Right cardiac atrium (tissue), 5 donors: Measurements from ENCODE around the gene DNMT3A. TPM values are rescaled to one million over a fixed set of nuclear protein-coding genes. Genes with fewer than 3 reads are reported as not detected.

ENCODE experiments used
- ATAC-seq, 2 donors: fragments of 200-7000 bp; cut with Tn5 transposase; one replicate each; pipeline versions ENCODE4 v1.8.0 to v1.9.1; 2020; ENCODE audit warnings: moderate library complexity in 2 of 2, mild to moderate bottlenecking in 1 of 2
- DNase-seq, 3 donors: peaks; one replicate each; pipeline ENCODE4 v3.0.0-alpha.2; 2020
- H3K27ac ChIP-seq: one replicate; pipeline ENCODE4 v1.5.1; 2013; ENCODE audit warnings: mild to moderate bottlenecking, low read length, control low read depth, moderate library complexity
- H3K27me3 ChIP-seq: one replicate; pipeline ENCODE4 v1.6.1; 2013; ENCODE audit not compliant: control insufficient read depth, insufficient read depth
- H3K4me1 ChIP-seq: one replicate; pipeline ENCODE4 v1.6.1; 2013; ENCODE audit warnings: low read length; ENCODE audit not compliant: control insufficient read depth, insufficient read depth
- H3K4me3 ChIP-seq: one replicate; pipeline ENCODE4 v1.5.1; 2013; ENCODE audit warnings: low read length, control low read depth
- H3K9me3 ChIP-seq: one replicate; pipeline ENCODE4 v1.6.1; 2013; ENCODE audit warnings: low read length; ENCODE audit not compliant: control insufficient read depth
- WGBS: extraction: QIAGEN DNeasy Blood & Tissue Kit; methylation state at CpG from one replicate; pipeline ENCODE4 v1.1.7; 2013; 5-methylcytosine and 5-hydroxymethylcytosine counted together
- intact Hi-C, 4 donors: fragments of 100-400 bp; cut with DNase I; formaldehyde crosslinking; loops; one replicate each; pipeline versions ENCODE4 v1.11.0 to v1.14.0; 2022 to 2023
- polyA plus RNA-seq: library from polyadenylated mRNA; stranded (reverse); fragments of 200-250 nt; gene quantifications from one replicate; pipeline ENCODE4 v1.2.3, GENCODE V29; 2013
- total RNA-seq, 4 donors: library from RNA; stranded (reverse); fragmentation: NEBNext Ultra II Directional; extraction: Animal tissue kit (Norgen Biotek cat#: 25700); gene quantifications; one replicate each; pipeline ENCODE4 v1.2.1, GENCODE V29; 2021
- donor health status: healthy with polysubstance abuse.
- donor health status: DM: no; HTN: yes; CAD: no.
- donor health status: DM: no; HTN: no; CAD: no.
- donor health status: DM: no; HTN: yes; CAD: no; lungs with severe emphysema.
- donor health status: DM: yes; HTN: yes; CAD: no.

DNMT3A gene
- total and polyA plus RNA-seq, 5 donors = 9.9 to 22.9 (median 20.2) TPM

GRCh38 chr2:25265802-25266201, 75.9 kb downstream of the DNMT3A start:
- WGBS = 98% methylated on average over 2 of the region's 2 CpGs
- Histone ChIP-seq H3K4me3 (no peak overlapping the region), H3K9me3 (no peaks in the 10 kb centered on the region), H3K27me3 (no peaks in the 10 kb centered on the region), H3K27ac (no peak overlapping the region), H3K4me1 (peaks cover 2% of the 10 kb centered on the region)
- intact Hi-C loops = no loop called here
- ATAC-seq (no peak), DNase-seq (peak in 2 of 3 donors; percentile 18 to 58)

DNA sequence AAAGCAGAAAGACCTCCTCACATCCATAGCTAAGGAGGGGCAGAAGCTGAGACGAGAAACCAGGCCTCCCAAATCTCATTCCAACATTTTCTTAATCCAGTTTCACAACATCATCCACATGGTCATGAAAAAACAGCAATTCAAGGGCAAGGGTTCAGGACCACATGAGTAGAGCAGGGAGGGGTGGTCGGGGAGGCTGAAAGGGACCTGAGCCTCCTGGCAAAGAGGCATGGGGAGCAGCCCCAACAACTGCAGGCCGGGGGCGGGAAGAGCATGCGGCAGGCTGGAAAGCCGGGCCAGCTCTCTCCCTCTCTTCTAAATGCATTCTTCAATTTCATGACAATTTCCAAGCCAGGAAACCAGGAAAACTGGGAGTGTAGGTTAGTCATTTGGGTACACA, 76.7 kb downstream of the DNMT3A start:
- no peaks in the 10 kb centered on the region for H3K27me3 ChIP-seq
- H3K27ac ChIP-seq = no peak overlapping the region
- no peak overlapping the region for H3K4me3 ChIP-seq
- no peaks in the 10 kb centered on the region for H3K9me3 ChIP-seq
- intact Hi-C loops = no loop called here
- WGBS = 85% methylated on average over 6 of the region's 6 CpGs
- peaks cover 2% of the 10 kb centered on the region for H3K4me1 ChIP-seq
- DNase-seq (peak in 2 of 3 donors; percentile 11 to 44), ATAC-seq (no peak)

- no peak for ATAC-seq
These were observed 79.4 kb downstream of the DNMT3A start for GRCh38 chr2:25262288-25262687.

GRCh38 chr2:25259737-25260124, 82.0 kb downstream of the DNMT3A start:
- H3K27me3 ChIP-seq = no peaks in the 10 kb centered on the region
- ATAC-seq = no peak
- H3K9me3 ChIP-seq = no peaks in the 10 kb centered on the region
- H3K4me1 ChIP-seq = peaks cover 8% of the 10 kb centered on the region
- DNase-seq = peak in 1 of 3 donors; percentile 29
- H3K4me3 ChIP-seq = no peak overlapping the region
- H3K27ac ChIP-seq = no peak overlapping the region
- intact Hi-C loops = no loop called here
- 79% methylated on average over 7 of the region's 7 CpGs for WGBS

More at GRCh38 chr2:25262288-25262687, 79.4 kb downstream of the DNMT3A start:
- 65% methylated on average over 1 of the region's 1 CpG for WGBS
- Histone ChIP-seq H3K9me3 (no peaks in the 10 kb centered on the region), H3K4me1 (peaks cover 3% of the 10 kb centered on the region), H3K27ac (no peak overlapping the region), H3K27me3 (no peaks in the 10 kb centered on the region), H3K4me3 (no peak overlapping the region)
- peak in 1 of 3 donors; percentile 1 for DNase-seq
- intact Hi-C loops = no loop called here

DNA sequence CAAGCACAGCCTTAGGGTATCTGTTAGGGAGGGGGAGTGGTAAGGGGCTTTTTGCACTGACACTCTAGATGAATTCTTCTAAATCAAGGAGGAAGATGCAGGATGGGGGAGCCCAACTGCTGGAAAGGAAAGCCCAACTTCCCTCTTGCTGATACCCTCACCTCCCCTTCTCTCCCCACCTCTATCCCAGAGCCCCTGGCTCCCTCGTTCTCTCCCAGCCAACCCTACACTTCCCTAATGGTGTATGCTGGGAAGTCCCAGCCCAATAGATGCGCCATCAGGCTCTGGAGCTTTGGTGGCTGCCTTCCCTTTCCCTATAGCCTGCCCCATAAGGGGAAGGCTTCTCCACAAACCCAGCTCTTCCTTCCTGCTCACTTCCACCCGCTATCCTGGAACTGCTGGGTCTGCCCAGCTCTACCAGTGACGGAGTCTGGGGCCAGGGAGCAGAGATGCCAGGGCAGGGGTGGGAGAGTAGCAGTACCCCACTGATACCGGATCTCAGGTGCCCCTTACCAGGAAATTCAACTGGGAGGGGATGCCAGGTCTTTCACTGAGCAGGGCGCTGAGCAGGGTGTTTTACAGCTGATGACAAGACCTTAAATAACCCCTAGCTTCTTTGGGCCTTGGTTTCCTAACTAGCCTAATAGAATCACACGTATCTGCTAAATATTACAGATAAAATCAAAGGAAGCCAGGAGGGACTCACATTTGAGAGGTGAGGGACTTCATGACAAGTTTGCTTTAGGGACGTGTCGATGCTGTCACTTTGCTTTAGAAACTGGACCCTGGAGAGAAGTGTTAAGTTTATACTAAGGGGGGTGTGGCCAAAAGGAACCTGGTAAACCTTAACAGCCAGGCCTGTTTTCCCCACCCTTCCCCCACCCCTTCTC, 82.6 kb downstream of the DNMT3A start:
- Histone ChIP-seq H3K27ac (no peak overlapping the region), H3K4me3 (no peak overlapping the region), H3K9me3 (no peaks in the 10 kb centered on the region), H3K4me1 (peaks cover 8% of the 10 kb centered on the region), H3K27me3 (no peaks in the 10 kb centered on the region)
- no peak for ATAC-seq
- intact Hi-C loops = no loop called here
- peak in 2 of 3 donors; percentile 3 to 20 for DNase-seq
- 76% methylated on average over 9 of the region's 9 CpGs for WGBS

DNA sequence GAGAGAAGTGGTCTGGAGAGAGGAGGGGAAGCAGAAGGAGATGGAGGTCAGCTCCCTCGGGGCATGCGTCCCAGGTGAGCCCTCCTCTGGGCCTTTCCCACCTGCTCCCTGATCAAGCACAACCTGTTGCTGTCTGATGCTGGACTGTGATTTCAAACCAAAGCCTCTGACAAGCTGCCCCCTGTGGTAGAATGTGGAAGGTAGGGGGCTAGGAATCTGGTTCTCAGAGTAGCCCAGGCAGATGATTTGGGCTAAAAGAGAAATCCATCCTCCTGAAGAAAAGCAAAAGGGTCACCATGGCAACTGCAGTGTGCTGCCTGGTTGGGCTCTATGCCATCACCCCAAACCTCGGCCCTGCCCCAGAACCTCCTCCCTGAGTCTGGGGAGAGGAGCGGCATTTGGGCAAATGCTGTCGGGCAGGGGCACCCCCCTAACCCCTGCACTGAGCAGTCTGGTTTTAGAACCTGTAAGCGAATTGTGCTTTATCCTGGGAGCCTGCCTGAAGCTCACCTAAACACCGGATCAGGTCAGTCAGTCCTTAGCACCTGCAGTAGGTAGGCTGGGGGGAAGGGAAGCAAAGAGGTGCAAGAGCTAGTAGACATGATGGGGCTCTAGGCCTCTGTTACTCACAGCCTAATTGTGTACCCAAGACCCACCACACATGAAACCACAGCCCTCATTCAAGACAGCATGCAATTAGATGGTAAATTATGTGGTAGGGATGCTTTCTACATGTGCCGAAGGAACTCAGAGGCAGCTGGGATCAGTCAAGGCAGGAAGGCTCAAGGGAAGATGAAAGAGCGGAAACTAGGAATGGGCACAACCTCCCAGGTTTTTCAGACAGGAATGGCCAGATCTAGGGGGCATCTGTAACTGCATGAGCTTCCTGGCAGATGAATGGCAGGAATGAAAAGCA, 83.5 kb downstream of the DNMT3A start:
- Histone ChIP-seq H3K27me3 (no peaks in the 10 kb centered on the region), H3K4me1 (peaks cover 7% of the 10 kb centered on the region), H3K9me3 (no peaks in the 10 kb centered on the region), H3K4me3 (no peak overlapping the region), H3K27ac (no peak overlapping the region)
- intact Hi-C loops = no loop called here
- 82% methylated on average over 9 of the region's 9 CpGs for WGBS
- DNase-seq (peak in 1 of 3 donors; percentile 13), ATAC-seq (no peak)

DNA sequence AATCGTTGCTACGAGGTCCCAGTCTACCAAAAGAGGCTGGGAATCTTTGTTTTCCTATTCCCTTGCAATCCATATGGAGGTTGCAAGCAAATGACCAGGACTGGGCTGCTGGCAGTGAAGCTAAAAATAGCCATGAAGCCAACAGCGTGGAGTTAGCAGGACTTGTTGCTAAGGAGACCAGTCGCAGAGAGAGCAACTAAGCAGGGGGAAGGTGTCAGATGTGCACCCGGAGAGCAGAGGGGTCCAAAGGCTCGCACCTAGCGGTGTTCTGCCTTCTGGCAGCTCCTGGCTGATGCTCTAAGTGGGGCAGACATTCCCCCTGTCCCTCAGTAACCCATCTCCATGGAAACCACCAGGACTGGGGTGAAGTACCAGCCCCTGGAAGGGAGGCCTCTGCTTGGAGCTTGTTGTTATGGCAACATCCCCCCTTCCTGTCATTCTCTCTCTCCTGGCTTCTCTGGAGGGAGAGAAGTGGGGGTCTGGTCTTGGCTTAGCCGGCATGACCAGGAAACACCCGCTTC, 84.6 kb downstream of the DNMT3A start:
- peak; percentile 51 to 69 for ATAC-seq
- peak overlapping the region; percentile 46 for H3K27ac ChIP-seq
- intact Hi-C loops = no loop called here
- H3K27me3 ChIP-seq = no peaks in the 10 kb centered on the region
- DNase-seq = peak in 2 of 3 donors; percentile 54 to 65
- peaks cover 7% of the 10 kb centered on the region for H3K4me1 ChIP-seq
- H3K4me3 ChIP-seq = no peak overlapping the region
- WGBS = 32% methylated on average over 9 of the region's 9 CpGs
- H3K9me3 ChIP-seq = no peaks in the 10 kb centered on the region

GRCh38 chr2:25256488-25256875, 85.2 kb downstream of the DNMT3A start:
- H3K9me3 ChIP-seq = no peaks in the 10 kb centered on the region
- intact Hi-C loops = no loop called here
- no peaks in the 10 kb centered on the region for H3K27me3 ChIP-seq
- peaks cover 7% of the 10 kb centered on the region for H3K4me1 ChIP-seq
- peak in 1 of 3 donors; percentile 16 for DNase-seq
- no peak overlapping the region for H3K4me3 ChIP-seq
- ATAC-seq = no peak
- 57% methylated on average over 2 of the region's 2 CpGs for WGBS
- peak overlapping the region; percentile 46 for H3K27ac ChIP-seq

DNA sequence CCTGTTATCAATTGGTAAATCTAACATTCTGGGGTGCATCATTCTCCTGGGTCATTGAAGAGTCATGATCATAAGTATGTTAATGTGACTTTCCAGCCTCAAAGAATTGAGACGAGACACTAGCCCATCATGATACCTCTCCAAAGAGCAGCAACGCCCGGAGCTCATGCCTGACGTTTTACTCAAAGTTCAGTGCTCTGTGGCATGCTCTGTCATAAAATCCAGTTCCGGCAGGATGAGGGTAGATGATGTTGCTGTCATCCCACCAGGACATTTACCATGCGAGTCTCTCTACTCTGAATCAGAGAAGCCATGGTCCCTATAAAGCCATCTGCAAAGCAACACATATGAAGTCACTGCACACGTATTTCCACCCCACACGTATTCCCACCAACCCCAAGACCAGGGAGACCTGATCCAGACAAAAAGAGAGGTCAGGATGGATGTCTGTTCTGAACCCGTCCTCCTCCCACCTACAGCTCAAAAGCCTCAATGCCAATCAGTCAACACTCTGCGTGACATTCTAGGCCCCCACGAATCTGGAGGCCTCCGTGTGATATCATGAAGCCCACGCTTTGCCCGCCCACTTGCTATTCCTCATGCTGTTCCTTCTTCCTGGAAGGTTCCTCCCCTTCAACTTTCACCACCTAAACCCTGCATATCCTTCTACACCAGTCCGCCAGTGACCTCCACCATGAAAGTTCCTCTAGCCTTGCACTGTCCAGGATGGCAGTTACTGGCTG, 85.8 kb downstream of the DNMT3A start:
- intact Hi-C loops = no loop called here
- WGBS = 90% methylated on average over 15 of the region's 15 CpGs
- ATAC-seq (no peak), DNase-seq (peak in 1 of 3 donors; percentile 4)
- Histone ChIP-seq H3K27me3 (no peaks in the 10 kb centered on the region), H3K4me3 (no peak overlapping the region), H3K4me1 (peaks cover 7% of the 10 kb centered on the region), H3K27ac (no peak overlapping the region), H3K9me3 (no peaks in the 10 kb centered on the region)

DNA sequence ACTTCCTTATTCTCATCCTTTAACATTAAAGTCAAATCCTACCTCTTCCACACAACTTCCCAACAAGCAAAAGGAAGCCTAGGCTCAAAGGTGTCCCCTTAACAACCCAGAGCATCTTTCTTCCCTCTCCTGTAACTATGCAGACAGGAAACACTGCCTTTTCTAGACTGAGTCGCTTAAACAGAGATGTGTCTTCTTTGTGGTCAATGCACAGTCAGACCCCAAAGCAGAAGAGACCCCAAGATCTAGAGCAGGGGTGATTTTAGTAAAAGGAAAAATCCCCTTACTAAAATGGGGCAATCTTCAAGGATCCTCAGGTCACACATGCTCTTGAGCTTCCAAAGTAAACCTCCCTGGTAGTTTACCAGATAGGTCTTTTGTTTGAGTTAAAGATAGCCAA, 86.8 kb downstream of the DNMT3A start:
- intact Hi-C loops = no loop called here
- Histone ChIP-seq H3K4me3 (no peak overlapping the region), H3K9me3 (no peaks in the 10 kb centered on the region), H3K27me3 (no peaks in the 10 kb centered on the region), H3K27ac (no peak overlapping the region), H3K4me1 (peaks cover 7% of the 10 kb centered on the region)
- no peak for DNase-seq
- ATAC-seq = no peak
- WGBS = 91% methylated on average over 1 of the region's 1 CpG
